Stimulated activated CD4-positive, alpha-beta T cell treated with anti-CD3 and anti-CD28 coated beads, Interleukin-2, amount 100 ng/mL, for 48 hours (primary cell): Measurements from ENCODE around the gene LAPTM5.

Experiments
- DNase-seq, 2 donors: peaks; one replicate each; pipeline ENCODE4 v3.0.0-alpha.2; 2020

The LAPTM5 gene

DNA sequence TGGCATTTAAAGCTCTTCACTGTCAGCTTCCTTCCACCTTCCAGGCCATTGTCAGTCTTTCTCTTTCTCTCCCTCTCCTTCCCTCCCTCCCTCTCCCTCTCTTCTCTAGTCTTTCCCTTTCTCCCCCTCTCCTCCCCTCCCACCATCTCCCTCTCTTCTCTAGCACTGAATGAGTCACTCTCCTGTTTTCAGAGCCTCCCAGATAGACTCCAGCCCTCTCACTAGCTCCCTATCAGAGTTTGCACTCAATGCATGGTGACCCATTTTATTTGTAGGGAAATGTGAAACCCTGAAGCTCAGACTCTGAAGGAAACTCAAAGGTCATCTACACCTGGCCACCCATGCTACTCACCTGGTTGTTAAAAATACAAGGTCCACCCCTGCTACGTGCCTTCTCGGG is 29.8 kb downstream of the LAPTM5 start:
- DNase-seq = no peak

DNA sequence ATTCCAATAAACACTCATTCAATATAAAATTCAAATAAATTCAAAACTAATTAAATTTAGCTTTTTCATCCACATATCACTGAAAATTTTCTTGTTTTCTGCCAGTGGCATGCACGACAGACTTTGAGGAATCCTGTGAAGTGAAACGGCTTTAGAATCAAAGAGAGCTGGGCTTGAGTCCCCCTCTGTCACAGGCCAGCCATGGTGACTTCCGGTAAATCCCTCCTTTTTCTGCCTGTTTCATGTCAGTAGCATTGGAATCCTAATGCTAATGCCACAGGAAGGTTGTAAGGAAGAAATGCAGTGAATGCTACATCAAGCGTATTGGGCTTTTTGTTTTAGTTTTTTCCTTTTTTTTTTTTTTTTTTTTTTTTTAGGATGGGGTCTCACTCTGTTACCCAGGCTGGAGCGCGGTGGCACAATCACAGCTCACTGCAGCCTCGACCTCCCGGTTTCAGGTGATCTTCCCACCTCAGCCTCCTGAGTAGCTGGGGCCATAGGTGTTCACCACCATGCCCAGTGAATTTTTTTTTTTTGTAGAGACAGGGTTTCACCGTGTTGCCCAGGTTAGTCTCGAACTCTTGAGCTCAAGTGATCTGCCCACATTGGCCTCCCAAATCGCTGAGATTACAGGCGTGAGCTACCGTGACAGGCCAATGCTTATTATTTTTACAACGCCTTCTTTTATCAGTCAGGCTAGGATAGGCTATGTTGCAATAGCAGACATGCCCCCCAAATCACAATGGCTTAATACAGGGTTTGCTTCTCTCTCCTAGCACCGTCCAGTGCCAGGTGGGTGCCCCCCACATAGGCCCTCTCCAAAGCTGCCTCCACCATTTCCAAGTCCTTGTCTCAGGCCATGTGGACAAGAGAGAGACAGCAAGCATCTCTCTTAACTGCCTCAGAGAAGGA is 30.5 kb downstream of the LAPTM5 start:
- DNase-seq = no peak

DNA sequence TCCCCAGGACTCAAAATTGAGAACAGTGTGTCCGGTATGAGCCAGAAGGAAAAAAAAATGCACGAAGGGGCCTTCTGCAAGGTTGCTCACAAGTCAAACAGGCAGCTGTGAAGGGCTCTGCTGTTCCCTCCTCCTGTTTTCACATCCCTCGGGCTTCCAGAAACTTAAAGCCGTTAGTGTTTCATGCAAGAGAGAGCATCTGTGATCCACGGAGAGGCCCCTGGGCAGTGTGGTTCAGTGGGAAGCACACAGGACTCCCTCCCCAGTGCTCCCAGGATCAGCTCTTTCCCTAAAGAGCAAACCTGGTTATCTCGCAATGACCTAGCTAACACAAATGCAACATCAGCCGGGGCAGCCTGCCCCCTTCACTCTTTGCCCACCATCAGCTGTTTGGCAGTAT is 31.3 kb downstream of the LAPTM5 start:
- no peak for DNase-seq

DNA sequence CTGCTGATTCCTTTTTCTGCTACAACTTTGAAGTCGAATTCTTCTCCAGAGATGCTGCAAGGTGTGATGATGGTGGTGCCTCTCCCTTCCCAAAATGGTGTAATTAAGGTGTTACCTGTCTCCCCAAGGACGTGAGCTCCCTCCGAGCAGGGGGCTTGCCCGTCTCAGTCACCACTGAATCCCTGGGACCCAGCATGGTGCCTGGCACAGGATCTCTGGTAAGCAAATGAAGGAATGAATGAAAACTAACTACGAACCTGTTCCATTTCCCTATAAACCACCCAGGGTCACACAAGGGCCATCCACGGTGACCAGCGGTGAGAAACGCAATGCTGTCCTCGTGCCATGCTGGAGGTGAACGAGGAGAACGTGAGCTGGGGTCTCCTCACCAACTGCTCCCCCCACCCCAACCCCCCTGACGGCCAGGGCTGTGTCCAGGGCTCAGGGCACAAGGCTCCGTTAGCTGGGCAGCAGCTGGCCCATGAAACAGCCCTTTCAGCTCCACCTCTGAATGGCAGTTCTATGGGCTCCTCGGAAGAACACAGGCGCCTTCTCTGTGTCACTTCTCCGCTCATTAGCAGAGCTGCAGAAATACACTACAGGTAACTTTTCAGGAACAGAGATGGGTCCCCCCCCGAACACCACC is 32.0 kb downstream of the LAPTM5 start:
- no peak for DNase-seq

DNA sequence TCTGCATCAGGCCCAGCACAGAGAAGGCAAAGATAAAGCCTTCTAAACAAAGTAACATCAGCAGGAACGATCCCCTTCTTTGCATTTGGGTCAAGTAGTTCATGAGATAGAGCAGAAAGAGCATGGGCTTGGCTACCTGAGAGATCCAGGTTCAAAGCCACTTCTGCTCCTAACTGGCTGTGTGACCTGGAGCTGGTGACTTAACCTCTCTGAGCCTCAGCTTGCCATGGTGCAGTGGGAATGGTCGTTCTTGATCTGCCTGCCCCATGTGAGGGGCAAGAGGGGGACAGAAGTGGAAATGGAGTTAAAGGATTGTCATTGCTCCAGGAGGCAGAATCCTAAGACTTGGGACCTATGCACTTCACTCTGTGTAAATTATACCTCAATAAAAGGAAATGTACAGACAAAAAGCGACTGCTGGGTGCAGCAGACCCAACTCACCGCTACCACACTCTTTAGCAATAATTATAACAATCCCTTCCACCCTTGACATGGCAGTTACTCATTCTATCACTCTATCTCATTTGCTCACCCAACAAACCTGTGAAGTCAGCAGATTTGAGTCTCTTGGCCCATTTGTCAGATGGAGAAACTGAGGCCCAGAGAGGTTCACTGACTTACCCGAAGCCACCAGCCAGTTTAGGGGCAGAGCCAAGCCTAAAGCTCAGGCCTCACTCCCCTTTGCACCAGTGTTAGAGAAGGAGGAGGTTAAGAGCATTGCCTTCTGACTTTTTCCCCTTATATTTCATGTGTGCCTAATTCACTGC is 32.7 kb downstream of the LAPTM5 start:
- no peak for DNase-seq

DNA sequence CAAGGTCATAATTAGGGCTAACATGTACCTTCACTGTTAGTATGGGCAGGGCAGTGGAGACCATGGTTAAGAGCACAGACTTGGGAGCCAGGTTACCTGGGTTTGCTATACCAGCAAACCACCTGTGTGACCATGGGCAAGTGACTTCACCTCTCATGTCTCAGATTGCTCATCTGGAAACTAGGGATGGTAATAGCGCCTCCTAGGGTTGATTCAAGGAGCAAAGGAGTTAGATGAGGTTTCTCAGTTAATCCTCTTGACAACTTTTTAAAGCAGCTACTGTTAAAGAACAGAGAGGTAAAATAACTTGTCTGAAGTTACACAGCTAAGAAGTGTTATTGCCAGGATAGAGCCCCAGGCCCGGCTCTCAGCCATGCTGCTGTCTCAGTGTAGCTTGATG is 33.4 kb downstream of the LAPTM5 start:
- no peak for DNase-seq

DNA sequence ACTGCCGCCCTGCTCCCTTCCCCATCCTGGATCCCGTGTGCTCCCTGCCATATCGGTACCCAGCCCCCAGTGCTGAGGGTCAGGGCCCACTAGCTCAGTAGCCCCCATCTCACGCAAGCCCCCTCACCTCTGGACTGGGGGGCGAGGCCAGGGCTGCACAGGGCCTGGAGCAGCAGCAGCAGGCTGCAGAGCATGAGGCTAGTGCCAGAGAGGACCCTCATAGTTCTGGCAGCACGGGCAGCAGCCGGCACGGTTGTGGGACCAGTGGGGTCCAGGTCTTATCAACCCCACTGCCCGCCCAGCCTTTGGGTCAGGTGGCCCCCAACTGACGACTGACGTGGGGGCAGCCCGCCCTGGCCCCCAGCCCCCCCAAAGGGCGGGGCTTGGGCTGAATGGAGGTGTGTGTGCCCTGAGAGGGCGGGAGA is 34.2 kb downstream of the LAPTM5 start, which contains the start of gene MATN1:
TSS of gene MATN1 (minus strand) at position 255 of the 425 bp plus-strand sequence. CDS start at position 221, 34 bp downstream.
- DNase-seq = no peak

DNA sequence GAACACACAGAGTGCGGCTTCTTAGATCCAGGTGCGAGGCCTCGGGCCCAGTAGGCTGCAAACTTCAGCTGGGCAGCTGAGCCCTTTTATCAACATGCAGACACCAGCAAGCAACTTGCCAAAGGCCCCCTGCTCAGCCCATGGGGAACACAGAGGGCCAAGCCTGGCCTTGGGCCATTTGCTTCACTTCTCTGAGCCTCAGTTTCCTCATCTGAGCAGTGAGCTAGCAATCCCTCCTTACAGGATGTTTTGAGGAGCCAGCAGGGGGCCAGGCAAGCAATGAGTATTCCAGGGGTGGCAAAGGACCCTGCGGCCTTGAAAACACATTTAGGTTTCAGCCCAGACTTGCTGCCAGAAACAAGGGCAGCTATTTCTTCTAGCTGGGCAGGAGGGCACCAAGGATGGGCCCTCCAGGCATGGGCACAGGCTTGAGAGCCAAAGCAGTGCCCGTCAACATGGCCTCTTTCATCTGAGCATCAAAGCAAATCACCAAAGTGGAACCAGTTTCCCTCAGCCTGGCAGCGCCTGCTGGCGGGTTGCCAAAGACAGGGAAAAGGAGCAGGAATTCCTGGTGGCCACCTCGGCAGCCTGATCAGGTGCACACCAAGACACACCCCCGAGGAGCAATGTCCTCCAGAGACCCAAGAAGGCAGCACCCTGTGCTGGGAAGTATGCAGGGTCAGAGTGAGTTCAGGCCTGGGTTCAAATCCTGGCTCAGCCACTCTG is 35.6 kb downstream of the LAPTM5 start:
- no peak for DNase-seq

DNA sequence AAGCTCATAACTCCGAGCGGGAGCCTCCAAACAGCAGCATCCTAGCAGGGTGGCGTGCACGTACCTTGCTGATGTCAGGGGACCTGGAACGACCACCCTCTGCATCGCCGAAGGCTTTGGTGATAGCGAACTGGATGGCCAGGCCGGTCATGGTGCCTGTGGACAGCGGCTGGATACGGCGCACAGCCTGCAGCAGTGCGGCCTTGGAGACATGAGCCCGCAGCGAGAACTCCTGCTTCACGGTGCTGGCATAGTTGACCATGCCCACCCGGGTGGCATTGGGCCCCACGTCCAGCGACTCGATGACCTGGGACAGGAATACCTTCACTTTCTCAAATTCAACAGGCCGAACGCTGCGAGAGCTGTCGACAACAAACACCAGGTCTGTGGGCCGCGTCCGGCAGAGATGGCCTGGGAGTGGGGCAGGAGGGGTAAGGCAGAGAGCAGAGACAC is 36.2 kb downstream of the LAPTM5 start:
- no peak for DNase-seq

DNA sequence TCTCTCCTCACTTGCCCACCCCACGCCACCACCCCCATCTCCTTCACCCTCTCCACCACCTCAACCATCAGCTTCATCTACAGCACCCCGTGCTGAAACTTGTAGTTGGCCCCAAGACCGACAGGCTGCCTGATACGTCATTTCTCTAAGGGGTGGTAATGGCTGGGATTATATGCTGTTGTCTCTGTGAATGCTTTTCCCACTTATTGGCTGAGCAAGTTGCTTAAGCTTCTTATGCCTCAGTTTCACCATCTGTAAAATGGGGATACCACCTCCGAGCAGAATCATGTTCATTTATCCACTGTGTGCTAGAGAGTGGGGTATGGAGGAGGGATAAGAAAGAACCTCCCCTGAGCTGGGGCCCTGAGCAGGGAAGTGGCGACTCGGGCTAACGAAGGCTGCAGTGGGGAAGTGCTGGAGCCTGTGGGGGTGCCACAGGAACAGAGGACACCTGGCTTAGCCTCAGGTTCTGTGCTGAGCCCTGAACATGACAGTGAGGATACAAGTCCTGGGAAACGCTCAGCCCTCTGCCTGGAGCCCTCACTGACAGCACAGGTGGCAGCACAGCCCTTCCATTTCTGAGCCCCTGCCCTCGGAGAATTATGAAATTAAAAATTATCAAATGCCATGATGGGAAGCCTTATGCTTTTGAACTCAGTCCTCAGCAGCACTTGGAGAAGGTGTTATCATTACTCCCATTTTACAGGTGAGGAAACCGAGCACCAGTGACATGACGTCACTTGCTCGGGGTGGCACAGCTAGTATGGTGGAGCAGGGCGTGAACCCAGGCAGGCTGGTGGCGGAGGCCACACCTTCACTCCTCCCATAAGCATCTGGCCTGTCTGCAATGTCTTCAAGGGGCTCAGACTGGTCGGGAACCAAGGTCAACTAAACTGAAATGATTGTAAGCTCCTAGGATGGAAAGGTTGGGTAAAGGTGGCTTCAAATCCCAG is 37.0 kb downstream of the LAPTM5 start:
- no peak for DNase-seq

DNA sequence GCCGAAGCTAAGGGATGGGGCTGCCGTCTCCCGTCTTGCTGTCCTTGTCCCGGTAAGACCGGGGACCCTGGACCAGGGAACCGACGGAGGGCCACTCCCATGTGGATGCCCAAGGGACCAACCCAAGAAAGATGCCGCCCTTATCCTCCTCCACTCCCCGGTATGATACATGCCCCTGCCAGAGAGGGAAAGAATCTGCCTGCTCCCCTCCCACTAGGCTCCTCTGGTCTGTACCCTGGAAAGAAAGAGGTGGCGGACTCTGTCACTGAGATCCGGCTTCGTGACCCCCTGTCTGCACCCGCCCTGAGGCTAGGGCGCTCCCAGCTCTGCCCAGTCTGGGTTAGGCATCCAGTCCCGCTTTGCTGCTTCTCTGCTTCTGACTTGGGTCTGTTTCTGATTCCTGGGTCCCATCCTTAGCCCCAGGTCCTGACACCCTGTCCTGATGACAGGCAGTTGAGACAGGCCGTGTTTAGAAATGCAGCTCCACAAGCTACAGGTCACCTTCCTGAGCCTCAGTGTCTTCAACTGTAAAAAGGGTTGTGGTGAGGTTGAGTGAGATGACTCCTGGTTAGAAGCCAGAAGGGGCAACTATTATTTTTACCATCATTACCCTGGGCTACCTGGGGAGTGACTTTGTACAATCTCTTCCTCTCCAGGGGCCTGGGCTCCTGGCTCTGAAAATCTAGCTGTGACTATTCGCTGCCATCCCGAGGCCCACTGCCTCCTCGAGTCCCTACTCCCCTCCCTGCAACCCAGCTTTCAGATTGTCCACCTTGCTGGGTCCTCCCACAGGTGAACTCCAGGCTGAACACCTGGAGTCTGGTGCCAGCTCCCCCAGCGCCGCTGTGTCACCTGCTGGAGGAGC is 37.9 kb downstream of the LAPTM5 start:
- peak in 1 of 2 donors; percentile 91 for DNase-seq

DNA sequence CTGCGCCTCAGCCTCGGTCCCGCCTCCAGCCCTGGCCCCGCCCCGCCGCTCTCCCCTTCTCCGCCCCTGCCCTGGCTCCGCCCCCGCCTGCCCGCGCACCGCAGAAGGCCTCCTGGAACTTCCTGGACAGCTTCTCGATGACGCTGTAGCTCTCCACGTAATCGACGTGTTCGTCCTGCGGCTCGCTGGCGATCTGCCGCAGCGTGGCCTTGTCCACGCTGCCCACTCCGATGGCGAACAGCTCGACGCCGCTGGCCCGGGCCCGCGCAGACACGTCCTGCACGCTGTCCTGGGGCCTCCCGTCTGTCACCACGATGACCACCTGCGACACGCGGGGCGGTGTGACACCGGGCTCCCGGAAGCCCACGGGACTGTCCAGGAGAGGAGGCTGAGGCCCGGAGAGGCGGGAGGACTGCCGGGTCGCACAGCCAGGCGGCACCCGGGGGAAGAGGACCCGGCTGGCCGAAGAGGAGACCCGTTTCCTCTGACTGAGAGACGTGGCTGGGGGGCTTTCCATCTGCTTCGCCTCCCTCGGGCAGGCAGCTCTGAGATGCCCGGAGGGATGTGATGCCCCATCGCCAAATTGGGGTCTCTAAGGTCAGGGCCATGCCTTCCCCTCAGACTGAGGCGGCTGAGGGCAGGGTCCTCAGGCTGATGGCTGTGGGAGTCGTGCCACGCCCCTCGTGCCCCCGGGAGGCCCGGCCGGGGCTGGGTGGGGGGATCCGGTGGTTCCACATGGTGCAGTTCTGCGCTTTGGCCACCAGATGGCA is 38.8 kb downstream of the LAPTM5 start:
- DNase-seq = peak in 1 of 2 donors; percentile 81

DNA sequence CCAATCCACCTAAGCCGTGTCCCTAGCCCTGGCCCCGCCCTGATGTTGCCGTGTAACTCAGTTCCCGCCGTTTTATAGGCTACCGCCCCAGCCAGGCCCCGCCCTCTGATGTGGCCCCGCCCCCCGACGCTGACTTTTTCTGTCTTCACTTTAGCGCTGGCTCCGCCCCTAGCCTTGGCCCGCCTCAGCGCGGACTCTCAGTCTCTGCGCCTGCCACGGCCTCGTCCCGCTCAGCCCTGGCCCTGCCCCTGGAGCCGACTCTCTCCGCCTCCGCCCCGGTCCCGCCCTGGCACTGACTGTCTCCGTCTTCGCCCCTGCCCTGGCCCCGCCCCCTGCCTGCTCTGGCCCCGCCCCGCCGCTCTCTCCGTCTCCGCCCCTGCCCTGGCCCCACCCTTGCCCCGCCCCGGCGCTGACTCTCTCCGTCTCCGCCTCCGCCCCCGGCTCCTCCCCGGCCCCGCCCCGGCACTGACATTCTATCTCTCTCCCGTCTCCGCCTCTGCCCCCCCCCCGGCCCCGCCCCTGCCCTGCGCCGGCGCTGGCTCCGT is 39.4 kb downstream of the LAPTM5 start:
- DNase-seq = peak; percentile 99 to 100

DNA sequence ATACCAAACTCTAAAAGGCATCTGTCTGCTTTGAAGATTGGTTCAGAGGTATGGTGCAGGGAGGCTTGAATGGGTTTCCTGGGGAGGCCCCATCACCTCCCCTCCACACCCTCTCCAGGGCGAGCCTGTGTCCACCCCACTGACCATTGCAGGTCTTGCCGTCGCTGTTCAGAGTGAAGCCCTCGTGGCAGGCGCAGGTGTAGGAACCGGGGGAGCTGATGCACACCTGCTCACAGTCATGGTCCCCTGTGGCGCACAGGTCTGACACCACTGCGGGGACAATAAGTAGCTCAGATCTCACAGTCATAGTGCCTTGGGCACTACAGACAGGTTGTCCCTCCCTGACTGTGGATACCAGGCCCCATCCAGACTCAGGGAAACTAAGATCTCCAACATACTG is 40.9 kb downstream of the LAPTM5 start:
- no peak for DNase-seq

DNA sequence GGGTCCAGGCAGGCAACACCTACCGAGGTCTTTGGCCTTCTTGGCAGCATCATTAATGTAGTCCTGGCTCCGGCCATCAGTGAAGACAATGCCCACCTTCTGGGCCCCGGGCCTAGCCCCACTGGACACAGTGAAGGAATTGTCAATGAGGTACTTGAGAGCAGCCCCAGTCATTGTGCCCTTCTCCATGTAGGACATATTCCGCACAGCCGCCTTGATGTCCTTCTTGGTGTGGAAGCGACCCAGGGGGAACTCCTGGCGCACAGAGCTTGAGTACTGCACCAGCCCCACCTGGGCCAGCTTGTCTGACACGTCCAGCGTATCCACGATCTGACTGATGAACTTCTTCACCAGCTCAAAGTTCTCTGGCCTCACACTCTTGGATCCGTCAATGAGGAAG is 41.7 kb downstream of the LAPTM5 start:
- no peak for DNase-seq

DNA sequence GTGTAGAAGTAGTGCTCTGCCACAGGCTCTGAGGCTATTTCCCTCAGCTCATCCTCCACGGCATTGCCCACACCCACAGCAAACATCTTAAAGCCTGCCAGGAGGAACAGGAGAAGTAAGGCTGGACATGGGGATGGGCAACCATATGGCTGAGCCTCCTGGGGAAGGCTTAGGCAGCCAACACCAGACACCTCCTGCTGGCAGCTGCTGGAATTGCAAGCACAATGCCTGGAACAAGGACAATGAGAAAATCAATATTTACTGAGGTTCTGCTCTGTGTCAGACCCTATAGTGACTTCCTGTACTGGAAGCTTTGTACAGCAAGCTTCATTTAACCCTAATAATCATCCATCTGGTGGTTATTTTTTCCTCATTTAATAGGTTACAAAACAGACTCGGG is 42.4 kb downstream of the LAPTM5 start:
- peak; percentile 38 to 39 for DNase-seq

DNA sequence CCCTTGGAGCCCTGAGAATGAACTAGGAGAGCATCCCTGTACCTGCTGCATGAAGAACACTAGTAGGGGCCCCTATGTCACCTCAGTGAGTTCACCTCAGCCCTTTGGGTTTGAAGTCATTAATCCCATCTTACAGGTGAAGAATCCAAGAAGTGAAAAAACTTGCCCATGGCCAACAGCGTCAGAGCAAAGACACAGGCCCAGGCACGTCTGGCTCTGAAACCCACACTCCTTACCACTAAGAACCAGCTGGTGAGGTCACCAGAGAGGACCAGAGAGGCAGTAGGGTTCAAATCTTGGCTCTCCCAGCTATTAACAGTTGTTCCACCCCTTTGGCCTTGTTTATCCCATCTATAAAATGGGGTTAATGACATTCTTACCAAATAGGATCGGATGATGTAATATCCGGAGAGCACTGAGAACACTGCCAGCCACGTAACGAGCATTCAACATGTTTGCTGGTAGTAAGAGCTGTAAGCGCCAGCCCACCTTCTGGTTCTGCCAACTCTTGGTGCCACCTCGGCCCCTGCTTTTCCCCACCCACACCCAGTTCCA is 43.0 kb downstream of the LAPTM5 start:
- no peak for DNase-seq

DNA sequence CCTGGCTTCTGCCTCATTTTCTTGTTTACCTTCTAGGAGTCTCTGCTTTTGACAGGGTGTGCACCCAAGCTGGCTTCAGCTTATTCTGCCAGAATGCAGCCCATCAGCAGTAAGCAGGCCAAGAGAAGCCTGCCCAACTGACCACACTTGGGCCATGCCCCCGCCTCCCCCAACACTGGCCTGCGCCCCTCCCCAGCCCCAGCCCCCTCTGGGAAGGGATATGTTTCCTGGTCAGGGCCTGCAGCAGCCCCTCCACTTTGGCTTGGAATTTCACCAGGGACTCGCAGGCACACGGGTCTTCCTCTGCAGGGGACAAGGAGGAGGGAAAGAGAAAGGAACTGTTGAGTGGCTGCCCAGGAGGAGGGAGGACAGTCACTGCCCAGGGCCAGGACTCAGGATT is 43.5 kb downstream of the LAPTM5 start:
- DNase-seq = no peak

DNA sequence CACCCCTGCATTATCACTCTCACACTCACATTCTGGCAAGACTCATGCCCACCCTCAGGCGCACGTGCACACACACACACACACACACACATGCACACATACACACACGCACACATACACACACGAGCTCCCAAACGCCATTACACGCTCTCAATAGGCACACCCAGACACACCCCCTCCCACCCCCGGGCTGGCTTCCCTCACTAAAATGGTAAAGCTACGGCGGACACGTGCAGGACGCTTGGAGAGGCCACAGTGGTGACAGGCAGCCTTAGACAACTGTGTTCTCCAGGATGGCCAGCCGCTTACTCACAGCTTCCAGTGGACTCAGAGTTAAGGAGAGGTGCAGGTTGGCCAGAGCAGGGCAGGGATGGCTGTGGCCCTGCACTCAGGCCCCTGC is 44.3 kb downstream of the LAPTM5 start:
- no peak for DNase-seq
